Measurements from ENCODE around the gene DCAF17. TPM values are rescaled to one million over a fixed set of nuclear protein-coding genes. Genes with fewer than 3 reads are reported as not detected.
"Not testable (repeated sequence)": the region's sequence is repeated elsewhere in the genome, so short reads cannot be mapped to it uniquely, and the experiment has no call there.

DCAF17 gene
- total and polyA plus RNA-seq, 7 donors = 3.1 to 10.8 (median 7.5) TPM

- no peaks in the 10 kb centered on the region for H3K36me3 ChIP-seq (ENCODE audit: insufficient read depth in 1 of 2, low read depth in 1 of 2)
- no peaks in the 10 kb centered on the region for H3K27me3 ChIP-seq (ENCODE audit: insufficient read depth in 3 of 3, low read length in 2 of 3)
- peaks cover 5% of the 10 kb centered on the region for H3K4me1 ChIP-seq
- no peaks in the 10 kb centered on the region for H3K9me3 ChIP-seq
- no peak for TF ChIP-seq CTCF (IDR thresholded peaks at IDR 0.05)
- no peak overlapping the region for H3K27ac ChIP-seq
- no peak overlapping the region for H3K4me3 ChIP-seq
- DNase-seq = no peak
- 91 to 94% (median 93%) methylated on average over 2 of the region's 2 CpGs for WGBS, 3 donors
- no peak for ATAC-seq
- intact Hi-C loops (cut with DNase I) = loop anchor here in 1 of 2 donors (10.0 kb wide), 1 partner anchor 67 kb away; no protein-coding TSS in a partner anchor
These were observed 22.1 kb upstream of the DCAF17 start for GRCh38 chr2:171411791-171412483.

GRCh38 chr2:171412571-171413175, 21.4 kb upstream of the DCAF17 start:
- DNase-seq (no peak), ATAC-seq (no peak)
- no peaks in the 10 kb centered on the region for H3K36me3 ChIP-seq (ENCODE audit: insufficient read depth in 1 of 2, low read depth in 1 of 2)
- H3K27ac ChIP-seq = no peak overlapping the region
- WGBS, 3 donors = 51 to 66% (median 57%) methylated on average over 2 of the region's 2 CpGs
- H3K9me3 ChIP-seq = no peaks in the 10 kb centered on the region
- H3K4me1 ChIP-seq = peaks cover 5% of the 10 kb centered on the region
- no peaks in the 10 kb centered on the region for H3K27me3 ChIP-seq (ENCODE audit: insufficient read depth in 3 of 3, low read length in 2 of 3)
- H3K4me3 ChIP-seq = no peak overlapping the region
- intact Hi-C loops (cut with DNase I) = loop anchor here in 1 of 2 donors (10.0 kb wide), 1 partner anchor 68 kb away; no protein-coding TSS in a partner anchor
- no peak for TF ChIP-seq CTCF (IDR thresholded peaks at IDR 0.05)

DNA sequence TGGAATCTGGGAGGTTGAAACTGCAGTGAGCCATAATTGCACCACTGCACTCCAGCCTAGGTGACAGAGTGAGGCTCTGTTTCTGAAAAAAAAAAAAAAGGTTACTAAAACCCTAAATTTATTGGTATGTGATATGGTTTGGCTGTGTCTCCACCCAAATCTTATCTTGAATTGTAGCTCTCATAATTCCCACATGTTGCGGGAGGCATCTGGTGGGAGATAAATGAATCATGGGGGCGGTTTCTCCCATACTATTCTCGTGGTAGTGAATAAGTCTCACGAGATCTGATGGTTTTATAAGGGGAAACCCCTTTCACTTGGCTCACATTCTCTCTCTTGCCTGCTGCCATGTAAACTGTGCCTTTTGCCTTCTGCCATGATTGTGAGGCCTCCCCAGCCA, 19.4 kb upstream of the DCAF17 start:
- not testable (repeated sequence) for H3K9me3 ChIP-seq; H3K27me3 ChIP-seq (ENCODE audit: insufficient read depth in 3 of 3, low read length in 2 of 3); H3K4me3 ChIP-seq; H3K36me3 ChIP-seq (ENCODE audit: insufficient read depth in 1 of 2, low read depth in 1 of 2); ATAC-seq; DNase-seq; H3K27ac ChIP-seq; H3K4me1 ChIP-seq
- intact Hi-C loops (cut with DNase I) = loop anchor here (5.0 to 10.0 kb wide), 3 partner anchors 67 to 442 kb away; no protein-coding TSS in a partner anchor
- WGBS, 3 donors = 89 to 92% (median 89%) methylated on average over 4 of the region's 4 CpGs

GRCh38 chr2:171416009-171416926, 17.8 kb upstream of the DCAF17 start:
- Histone ChIP-seq H3K27ac (peak overlapping the region; percentile 48), H3K36me3 (ENCODE audit: insufficient read depth in 1 of 2, low read depth in 1 of 2) (no peaks in the 10 kb centered on the region), H3K27me3 (ENCODE audit: insufficient read depth in 3 of 3, low read length in 2 of 3) (no peaks in the 10 kb centered on the region), H3K9me3 (no peaks in the 10 kb centered on the region), H3K4me3 (no peak overlapping the region), H3K4me1 (peaks cover 5% of the 10 kb centered on the region)
- peak; percentile 80 for TF ChIP-seq CTCF (IDR thresholded peaks at IDR 0.05)
- ATAC-seq = peak; percentile 97 to 100 (median 98)
- 29 to 39% (median 33%) methylated on average over 7 of the region's 7 CpGs for WGBS, 3 donors
- DNase-seq = peak; percentile 79 to 88
- intact Hi-C loops (cut with DNase I) = loop anchor here (1.0 to 10.0 kb wide), 5 partner anchors 69 to 487 kb away; partner anchors contain the start of gene GORASP2 (in 1 of the 2)
